Measurements from ENCODE around the gene ZNF410. TPM values are rescaled to one million over a fixed set of nuclear protein-coding genes. Genes with fewer than 3 reads are reported as not detected.

Gene ZNF410
- total and polyA plus RNA-seq, 8 donors, result 13.3 to 24.2 (median 15.9) TPM

- H3K27me3 ChIP-seq, result no peaks in the 10 kb centered on the region
- ATAC-seq (peak in 1 of 4 donors; percentile 24), FAIRE-seq (no peak), DNase-seq (no peak)
- 93 to 96% methylated on average over 12 of the region's 12 CpGs for WGBS, 2 donors
- no peaks in the 10 kb centered on the region for H3K4me1 ChIP-seq
- no peaks in the 10 kb centered on the region for H3K9me3 ChIP-seq
- H3K36me3 ChIP-seq, result peaks cover 0 to 43% (median 22%) of the 10 kb centered on the region in 3 donors
- no peak overlapping the region for H3K4me3 ChIP-seq
- intact Hi-C loops (cut with DNase I), result no loop called here
- no peak overlapping the region for H3K27ac ChIP-seq
- TF ChIP-seq CTCF (IDR thresholded peaks at IDR 0.05), result no peak
Observed at GRCh38 chr14:73961192-73961591, 74.5 kb downstream of the ZNF410 start.

- H3K4me1 ChIP-seq, result no peaks in the 10 kb centered on the region
Observed at GRCh38 chr14:73965216-73965615, 78.6 kb downstream of the ZNF410 start.

GRCh38 chr14:73968885-73969284, 82.2 kb downstream of the ZNF410 start:
- no peaks in the 10 kb centered on the region for H3K9me3 ChIP-seq
- no peaks in the 10 kb centered on the region for H3K27me3 ChIP-seq
- intact Hi-C loops (cut with DNase I), result no loop called here
- FAIRE-seq, result no peak
- no peak for TF ChIP-seq CTCF (IDR thresholded peaks at IDR 0.05)
- WGBS, 2 donors, result 90 to 98% methylated on average over 2 of the region's 2 CpGs
- no peak overlapping the region for H3K4me3 ChIP-seq
- H3K4me1 ChIP-seq, result no peaks in the 10 kb centered on the region
- H3K36me3 ChIP-seq, result peaks cover 0 to 6% (median 0%) of the 10 kb centered on the region in 3 donors
- ATAC-seq, result no peak
- no peak overlapping the region for H3K27ac ChIP-seq
- no peak for DNase-seq

More at GRCh38 chr14:73965216-73965615, 78.6 kb downstream of the ZNF410 start:
- Histone ChIP-seq H3K27me3 (no peaks in the 10 kb centered on the region), H3K27ac (no peak overlapping the region), H3K9me3 (no peaks in the 10 kb centered on the region), H3K4me3 (no peak overlapping the region), H3K36me3 (peaks cover 0 to 35% (median 8%) of the 10 kb centered on the region in 3 donors)
- intact Hi-C loops (cut with DNase I), result no loop called here
- 94 to 98% methylated on average over 4 of the region's 4 CpGs for WGBS, 2 donors
- no peak for ATAC-seq
- TF ChIP-seq CTCF (IDR thresholded peaks at IDR 0.05), result no peak
- DNase-seq, result no peak
- no peak for FAIRE-seq

- WGBS, 2 donors, result 71 to 73% methylated on average over 2 of the region's 2 CpGs
- TF ChIP-seq CTCF (IDR thresholded peaks at IDR 0.05), result no peak
Observed at GRCh38 chr14:73973497-73973896, 86.8 kb downstream of the ZNF410 start.

GRCh38 chr14:73976125-73976524, 89.5 kb downstream of the ZNF410 start:
- Histone ChIP-seq H3K4me3 (no peak overlapping the region), H3K27me3 (no peaks in the 10 kb centered on the region), H3K4me1 (no peaks in the 10 kb centered on the region), H3K27ac (no peak overlapping the region), H3K9me3 (no peaks in the 10 kb centered on the region), H3K36me3 (no peaks in the 10 kb centered on the region)
- TF ChIP-seq CTCF (IDR thresholded peaks at IDR 0.05), result no peak
- WGBS, 2 donors, result 82% methylated on average over 6 of the region's 6 CpGs
- FAIRE-seq (no peak), DNase-seq (no peak), ATAC-seq (no peak)
- intact Hi-C loops (cut with DNase I), result no loop called here

More at GRCh38 chr14:73973497-73973896, 86.8 kb downstream of the ZNF410 start:
- Histone ChIP-seq H3K4me3 (no peak overlapping the region), H3K9me3 (no peaks in the 10 kb centered on the region), H3K36me3 (peaks cover 0 to 6% (median 0%) of the 10 kb centered on the region in 3 donors), H3K27me3 (no peaks in the 10 kb centered on the region), H3K27ac (no peak overlapping the region), H3K4me1 (no peaks in the 10 kb centered on the region)
- ATAC-seq, result no peak
- DNase-seq, result no peak
- no peak for FAIRE-seq
- intact Hi-C loops (cut with DNase I), result no loop called here

All from pancreas (tissue), 10 donors.